Left renal pelvis (tissue), 4 donors: ENCODE data around the gene PIEZO2. TPM values are rescaled to one million over a fixed set of nuclear protein-coding genes. Genes with fewer than 3 reads are reported as not detected.

ENCODE experiments used
- DNase-seq, 4 donors: peaks; one replicate each; pipeline ENCODE4 v3.0.0-alpha.2; 2013; ENCODE audit warnings: low read depth in 4 of 4, low spot score in 3 of 4
- polyA plus RNA-seq, 4 donors: library from polyadenylated mRNA; unstranded; fragments of 120-200 nt; gene quantifications; one replicate each; pipeline ENCODE4 v1.2.1, GENCODE V29; 2013; ENCODE audit not compliant: insufficient read length in 4 of 4

PIEZO2 gene
- polyA plus RNA-seq, 4 donors: 14.7 to 30.7 (median 19.1) TPM

GRCh38 chr18:11035376-11035775 lies 114.0 kb downstream of the PIEZO2 start:
- DNase-seq: no peak

GRCh38 chr18:11034884-11035283 lies 114.5 kb downstream of the PIEZO2 start:
- DNase-seq: no peak

- no peak for DNase-seq
Measured at GRCh38 chr18:11033503-11033902, 115.9 kb downstream of the PIEZO2 start.

DNA sequence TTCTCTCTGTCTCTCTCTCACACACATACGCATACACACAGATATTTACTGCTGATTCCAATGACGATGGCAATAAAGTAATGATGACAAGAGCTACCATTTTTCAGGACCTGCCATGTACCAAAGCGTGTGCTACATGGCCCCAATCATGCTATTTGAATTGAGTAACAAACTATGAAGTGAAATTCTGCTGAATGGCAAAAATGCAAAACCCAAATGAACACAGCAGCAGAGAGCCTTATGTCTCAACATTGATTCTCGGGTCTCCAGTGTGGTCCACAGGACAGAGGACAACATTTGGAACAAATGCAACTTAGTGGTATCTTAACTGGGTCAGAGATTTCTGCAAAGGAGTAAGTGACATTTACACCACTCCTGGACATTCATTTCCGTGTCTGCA lies 117.4 kb downstream of the PIEZO2 start:
- no peak for DNase-seq

DNA sequence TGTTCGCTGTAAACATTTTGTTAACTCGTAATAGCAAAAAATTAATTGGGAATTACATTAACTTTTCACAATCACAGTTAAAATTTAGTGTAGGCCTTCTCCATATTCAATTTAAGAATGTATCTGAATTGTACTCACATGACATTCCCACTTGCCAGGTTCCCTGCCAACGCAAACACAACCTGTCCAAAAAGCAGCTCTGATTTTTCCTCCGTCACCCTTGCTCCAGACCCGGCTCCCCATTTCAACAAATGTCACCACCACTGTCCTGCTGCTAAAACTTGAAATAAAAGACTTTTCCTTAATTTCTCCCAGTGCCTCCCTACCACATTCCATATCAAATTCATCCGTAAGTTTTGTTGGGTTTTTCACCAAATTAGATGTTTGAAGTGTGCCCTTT lies 120.3 kb downstream of the PIEZO2 start:
- DNase-seq: no peak

GRCh38 chr18:11027862-11028261 lies 121.5 kb downstream of the PIEZO2 start:
- no peak for DNase-seq

GRCh38 chr18:11025671-11026070 lies 123.7 kb downstream of the PIEZO2 start:
- DNase-seq: no peak

DNA sequence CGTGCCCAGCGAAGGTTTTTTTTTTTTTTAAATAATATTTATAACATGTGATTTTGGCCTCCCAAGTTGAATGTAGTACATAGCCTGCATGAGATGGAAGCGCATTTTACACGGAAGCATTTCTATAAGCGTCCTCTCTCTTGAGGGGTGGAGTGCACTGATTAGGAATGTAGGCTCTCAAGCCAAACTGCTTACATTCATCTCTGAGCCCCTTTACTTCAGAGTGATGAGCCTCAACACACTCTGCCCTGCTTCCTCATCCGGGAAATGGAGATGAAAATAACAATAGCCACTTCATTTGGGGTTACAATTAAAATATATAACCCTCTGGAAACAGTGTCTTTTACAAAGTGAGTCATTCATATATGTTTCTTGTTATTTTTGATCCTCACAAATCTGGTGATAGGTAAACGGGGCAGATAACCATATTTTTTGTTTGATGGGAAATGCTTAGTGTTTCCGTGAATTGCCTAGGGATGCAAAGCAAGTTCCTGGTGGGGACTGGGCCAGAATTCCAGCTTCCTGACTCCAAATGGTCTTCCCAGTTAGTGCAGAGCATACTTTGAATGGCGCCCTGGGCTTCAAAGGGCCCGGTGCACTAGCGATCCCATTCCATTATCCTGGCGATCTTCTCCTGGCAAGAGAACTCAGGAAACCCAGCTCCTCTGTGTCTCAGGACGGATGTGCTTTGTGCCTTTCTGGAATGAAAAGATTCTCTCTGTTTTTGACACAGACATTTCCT lies 124.3 kb downstream of the PIEZO2 start:
- DNase-seq: no peak

DNA sequence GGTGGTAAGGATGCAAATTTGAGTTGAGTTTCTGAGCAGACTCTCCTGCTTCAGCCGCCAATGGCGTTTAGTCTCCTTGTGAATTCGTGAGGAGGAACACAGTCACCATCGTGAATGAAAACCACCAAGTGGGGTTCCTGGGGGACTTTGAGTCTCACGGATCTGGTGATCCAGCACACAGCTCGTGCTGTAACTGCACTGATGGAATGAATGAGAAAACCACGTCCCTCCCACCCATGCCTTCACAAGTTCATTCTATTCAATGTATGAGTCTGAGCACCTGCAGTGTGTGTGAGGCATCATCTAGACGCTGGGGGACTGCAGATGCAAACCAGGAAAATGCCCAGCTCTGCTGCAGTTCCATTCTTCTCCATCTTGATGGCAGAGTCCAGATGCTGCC lies 127.9 kb downstream of the PIEZO2 start:
- no peak for DNase-seq

DNA sequence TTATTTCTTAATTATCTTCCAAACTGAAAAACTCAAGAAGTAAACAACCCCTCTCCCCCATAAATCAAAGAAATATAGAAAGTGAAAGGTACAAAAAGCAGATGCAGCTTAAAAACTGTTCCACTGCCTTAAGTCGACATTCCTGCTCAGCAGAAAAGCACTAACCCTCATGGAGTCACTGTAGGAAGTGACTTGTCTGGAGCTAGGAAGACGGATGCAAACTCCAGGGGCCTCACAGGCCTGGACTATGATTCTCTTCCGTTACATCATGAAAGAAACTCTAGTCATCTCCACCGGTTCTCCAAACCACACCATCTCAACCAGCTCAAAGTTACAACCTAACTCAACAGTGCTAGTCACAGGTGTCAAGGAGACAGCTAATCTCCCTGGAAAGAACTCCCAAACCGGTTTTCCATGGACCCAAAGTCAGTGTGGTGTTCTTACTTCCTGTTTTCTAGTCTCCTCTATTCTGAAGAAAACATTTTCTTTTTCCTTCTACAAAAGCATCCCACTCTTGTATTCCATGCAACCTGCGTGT lies 128.4 kb downstream of the PIEZO2 start:
- no peak for DNase-seq

- no peak for DNase-seq
Measured at GRCh38 chr18:11020161-11020853, 129.1 kb downstream of the PIEZO2 start.

DNA sequence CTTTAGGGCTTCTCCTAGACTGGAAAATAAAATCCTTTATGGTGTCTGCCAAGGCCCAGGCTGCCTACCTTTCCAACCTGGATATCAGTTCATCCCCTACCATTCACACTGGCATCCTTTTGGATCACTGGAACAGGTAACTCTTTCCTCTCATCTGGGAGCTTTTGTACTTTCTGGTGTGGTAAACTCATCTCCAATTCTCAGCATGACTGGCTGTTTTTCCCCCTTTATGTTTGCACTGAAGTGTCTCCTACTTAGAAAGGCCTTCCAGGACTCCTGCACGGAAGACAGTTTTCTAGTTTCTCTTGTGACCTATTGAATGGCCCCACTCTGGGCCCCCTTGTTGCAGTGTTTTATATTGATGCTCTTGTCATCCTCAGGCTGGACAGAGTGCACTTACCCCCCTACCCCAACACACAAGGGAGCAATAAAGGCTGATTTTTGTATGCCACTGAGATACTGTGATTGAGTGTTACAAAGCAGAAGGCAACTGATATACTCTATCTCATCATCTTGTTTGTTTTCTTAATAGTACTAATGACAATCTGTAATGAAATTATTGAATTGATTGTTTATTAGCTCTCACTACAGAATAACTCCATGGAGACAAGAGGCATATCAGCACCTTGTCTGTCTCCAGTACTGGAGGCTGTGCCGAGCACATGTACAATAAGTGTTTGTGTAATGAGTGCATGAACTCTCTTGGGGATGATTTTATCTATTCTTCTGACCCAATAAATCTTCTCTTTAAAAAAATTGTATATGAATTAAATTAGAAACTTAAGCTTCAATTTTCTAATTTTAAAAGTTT lies 129.9 kb downstream of the PIEZO2 start:
- DNase-seq: no peak

GRCh38 chr18:11009869-11010268 lies 139.5 kb downstream of the PIEZO2 start:
- no peak for DNase-seq

GRCh38 chr18:11009147-11009546 lies 140.2 kb downstream of the PIEZO2 start:
- DNase-seq: no peak

DNA sequence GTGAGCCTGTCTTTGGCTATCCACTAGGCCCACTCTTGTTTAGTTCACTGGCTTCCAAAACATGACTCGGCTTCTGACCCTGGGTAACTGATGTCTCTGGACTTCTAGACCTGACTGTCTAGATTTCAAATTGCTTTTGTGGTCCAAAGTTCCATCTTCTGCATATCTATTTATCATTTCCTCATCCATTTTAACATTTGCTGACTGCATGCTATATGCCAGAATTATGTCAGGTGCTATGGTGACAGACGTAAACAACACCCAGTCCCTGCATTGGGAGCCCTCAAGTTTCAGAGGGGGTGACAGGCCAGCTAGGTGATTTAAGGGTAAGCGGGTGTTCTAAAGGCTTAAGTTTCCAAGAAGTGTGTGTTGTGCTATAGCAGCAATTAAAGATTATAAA lies 140.9 kb downstream of the PIEZO2 start:
- peak in 2 of 4 donors; percentile 10 to 24 for DNase-seq

DNA sequence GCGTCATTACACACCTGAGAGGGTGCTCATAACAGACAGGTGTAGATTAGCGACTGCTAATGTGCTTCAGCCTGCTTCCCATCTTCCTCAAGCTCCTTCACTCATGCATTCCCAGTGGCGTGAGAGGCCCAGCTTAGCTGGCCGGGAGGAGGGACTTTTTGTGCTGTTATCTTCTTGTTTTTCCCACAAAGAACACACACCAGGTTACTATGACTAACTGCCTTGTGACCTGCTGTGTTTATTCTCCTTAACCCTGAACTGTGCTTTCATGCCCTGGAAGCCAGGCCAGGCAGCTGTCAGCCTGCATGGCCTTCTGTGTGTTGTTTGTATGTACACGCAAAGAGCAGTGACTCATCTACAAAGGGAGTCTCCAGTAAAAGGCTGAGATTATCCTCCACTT lies 143.8 kb downstream of the PIEZO2 start:
- no peak for DNase-seq

- no peak for DNase-seq
Measured at GRCh38 chr18:11004951-11005350, 144.4 kb downstream of the PIEZO2 start.

DNA sequence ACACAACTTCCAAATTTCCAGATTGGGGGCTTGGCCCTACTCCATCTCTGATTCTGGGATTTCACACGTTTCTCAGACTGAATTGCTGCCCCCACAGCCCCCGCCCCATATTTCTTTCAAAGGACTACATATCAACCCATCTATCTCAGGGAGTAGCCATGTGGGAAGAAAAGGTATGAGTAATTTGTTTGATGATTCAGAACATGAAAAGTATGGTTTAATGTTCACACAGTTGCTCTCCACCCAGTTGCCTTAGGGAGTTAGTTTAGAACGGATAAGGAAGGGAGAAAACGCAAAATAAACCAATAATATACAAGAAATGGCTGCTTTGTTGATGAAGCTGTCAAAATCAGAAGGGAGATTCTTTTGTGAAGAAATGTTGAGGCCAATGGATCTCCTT lies 145.1 kb downstream of the PIEZO2 start:
- no peak for DNase-seq

DNA sequence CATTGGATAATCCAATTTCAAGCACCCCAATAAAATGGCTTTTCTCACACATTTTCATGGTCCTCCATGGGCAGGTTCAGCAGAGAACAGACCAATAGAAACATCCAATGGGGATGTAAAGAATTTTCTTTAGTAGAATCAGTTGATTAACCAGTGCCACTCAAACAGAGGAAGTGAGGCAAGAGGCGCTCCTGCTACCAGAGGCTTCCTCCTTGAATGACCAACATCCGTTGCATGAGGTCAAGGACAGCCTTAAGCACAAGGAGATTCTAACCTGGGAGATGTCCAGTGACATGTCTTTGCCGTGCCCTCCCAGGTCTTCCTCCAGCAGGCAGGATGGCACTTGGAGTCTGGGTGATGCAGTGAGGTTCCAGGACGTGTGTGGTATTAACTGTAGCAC lies 146.6 kb downstream of the PIEZO2 start:
- no peak for DNase-seq

- DNase-seq: no peak
Measured at GRCh38 chr18:11002277-11002676, 147.1 kb downstream of the PIEZO2 start.

GRCh38 chr18:11000071-11000470 lies 149.3 kb downstream of the PIEZO2 start:
- no peak for DNase-seq
